ENCODE data around the gene ITGAX. TPM values are rescaled to one million over a fixed set of nuclear protein-coding genes. Genes with fewer than 3 reads are reported as not detected.

The ITGAX gene
- total RNA-seq, 1 experiment from 2014 or later: 1.9 TPM

DNA sequence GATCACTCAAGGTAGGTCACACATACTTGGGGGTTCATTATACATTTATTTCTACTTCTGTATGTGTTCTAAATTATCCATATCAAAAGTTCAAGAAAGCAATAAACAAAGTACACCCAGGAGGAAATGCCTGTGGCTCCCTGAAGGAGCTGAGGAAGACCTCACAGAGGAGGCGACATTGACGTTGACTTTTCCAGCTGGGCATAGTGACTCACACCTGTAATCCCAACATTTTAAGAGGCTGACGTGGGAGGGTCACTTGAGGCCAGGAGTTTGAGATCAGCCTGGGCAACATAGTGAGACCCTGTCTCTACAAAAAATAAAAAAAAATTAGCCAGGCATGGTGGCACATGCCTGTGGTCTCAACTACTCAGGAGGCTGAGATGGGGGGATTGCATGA is 54.5 kb downstream of the ITGAX start:
- POLR2A ChIA-PET: no interaction called here
- peaks cover 0 to 15% of the 10 kb centered on the region in 2 experiments; a peak in 2 of 4 replicates for H3K4me1 ChIP-seq (ENCODE audit: control insufficient read depth in 1 of 2, insufficient read depth in 2 of 2, low read length in 2 of 2)
- no peaks in the 10 kb centered on the region for H3K9me2 ChIP-seq (ENCODE audit: insufficient read depth)
- no peak overlapping the region for H2AFZ ChIP-seq (ENCODE audit: low read depth, low read length, poor library complexity, severe bottlenecking)
- H3K27me3 ChIP-seq (ENCODE audit: insufficient read depth, low read length): no peaks in the 10 kb centered on the region
- peak overlapping the region; percentile 23 for H3K4me2 ChIP-seq (ENCODE audit: low read length)
- ATAC-seq (no peak), DNase-seq (ENCODE audit: low read depth, low spot score) (peak; percentile 19)
- no peaks in the 10 kb centered on the region for H3K9me3 ChIP-seq (ENCODE audit: control insufficient read depth in 1 of 2, insufficient read depth in 1 of 2, low read depth in 1 of 2, low read length in 2 of 2)
- BruUV-seq (replicated peaks): no TSS peak
- no peak overlapping the region for H3K4me3 ChIP-seq (replicated peaks in 1 of 2; ENCODE audit: low read depth in 1 of 2, low read length in 2 of 2)
- TF ChIP-seq FOSL1 (IDR thresholded peaks at IDR 0.05; ENCODE audit: low read depth) (peak; percentile 61), SP1 (IDR thresholded peaks at IDR 0.05; ENCODE audit: low read depth) (no peak), CBX3 (IDR thresholded peaks at IDR 0.05; ENCODE audit: low read depth) (no peak), JUND (IDR thresholded peaks at IDR 0.05) (peak; percentile 47; the same call in 1 of the 2 replicates), ZFX (IDR thresholded peaks at IDR 0.05) (no peak)
- RAD21 ChIA-PET (ENCODE audit: low non-redundant PET in 1 of 2, low total read pairs in 2 of 2, uncharacterized antibody in 2 of 2, unreplicated experiment in 2 of 2): no interaction called here
- no peaks in the 10 kb centered on the region for H4K20me1 ChIP-seq (ENCODE audit: insufficient read depth)
- H3K27ac ChIP-seq (ENCODE audit: low read depth, low read length): no peak overlapping the region
- intact Hi-C loops (cut with micrococcal nuclease): no loop called here
- H3K36me3 ChIP-seq (ENCODE audit: control insufficient read depth in 1 of 2, insufficient read depth in 2 of 2, low read length in 2 of 2): no peaks in the 10 kb centered on the region
- H3K9ac ChIP-seq (ENCODE audit: low read length): no peak overlapping the region
- peaks cover 2% of the 10 kb centered on the region for H3K79me2 ChIP-seq (ENCODE audit: insufficient read depth, low read length)
- CTCF ChIA-PET: interaction anchor here (0.6 kb wide), 1 partner anchor 51 kb away, joined by 3 read pairs; no protein-coding TSS in a partner anchor

DNA sequence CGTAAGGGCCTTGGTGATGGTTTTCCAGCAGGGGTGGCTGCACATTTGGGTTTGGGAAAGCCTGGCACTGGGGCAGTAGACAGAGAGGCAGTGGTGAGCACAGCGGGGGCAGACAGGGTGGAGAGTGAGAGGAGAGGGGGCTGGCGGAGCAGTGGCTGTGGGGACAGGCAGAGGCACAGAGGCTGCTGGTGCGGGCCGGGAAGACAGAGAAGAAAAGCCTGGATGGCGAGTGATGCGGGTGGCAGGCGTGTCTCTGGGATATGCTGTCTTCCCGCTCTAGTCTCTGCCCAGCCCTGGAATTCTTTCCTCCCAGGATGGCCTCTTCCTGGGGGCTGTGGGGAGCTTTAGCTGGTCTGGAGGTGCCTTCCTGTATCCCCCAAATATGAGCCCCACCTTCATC is 55.1 kb downstream of the ITGAX start:
- Histone ChIP-seq H3K27ac (ENCODE audit: low read depth, low read length) (no peak overlapping the region), H3K79me2 (ENCODE audit: insufficient read depth, low read length) (no peaks in the 10 kb centered on the region), H3K27me3 (ENCODE audit: insufficient read depth, low read length) (no peaks in the 10 kb centered on the region), H4K20me1 (ENCODE audit: insufficient read depth) (no peaks in the 10 kb centered on the region), H3K36me3 (ENCODE audit: control insufficient read depth in 1 of 2, insufficient read depth in 2 of 2, low read length in 2 of 2) (no peaks in the 10 kb centered on the region), H3K4me2 (ENCODE audit: low read length) (peak overlapping the region; percentile 23; the same call in 1 of the 2 replicates), H3K9me2 (ENCODE audit: insufficient read depth) (no peaks in the 10 kb centered on the region), H3K9ac (ENCODE audit: low read length) (no peak overlapping the region), H3K9me3 (ENCODE audit: control insufficient read depth in 1 of 2, insufficient read depth in 1 of 2, low read depth in 1 of 2, low read length in 2 of 2) (no peaks in the 10 kb centered on the region), H3K4me1 (ENCODE audit: control insufficient read depth in 1 of 2, insufficient read depth in 2 of 2, low read length in 2 of 2) (peaks cover 0 to 10% of the 10 kb centered on the region in 2 experiments; a peak in 2 of 4 replicates), H2AFZ (ENCODE audit: low read depth, low read length, poor library complexity, severe bottlenecking) (no peak overlapping the region), H3K4me3 (replicated peaks in 1 of 2; ENCODE audit: low read depth in 1 of 2, low read length in 2 of 2) (no peak overlapping the region)
- intact Hi-C loops (cut with micrococcal nuclease): no loop called here
- POLR2A ChIA-PET: no interaction called here
- BruUV-seq (replicated peaks): no TSS peak
- CTCF ChIA-PET: no interaction called here
- no peak for ATAC-seq
- RAD21 ChIA-PET (ENCODE audit: low non-redundant PET in 1 of 2, low total read pairs in 2 of 2, uncharacterized antibody in 2 of 2, unreplicated experiment in 2 of 2): no interaction called here
- no peak for DNase-seq (ENCODE audit: low read depth, low spot score)
- no peak for TF ChIP-seq FOSL1 (IDR thresholded peaks at IDR 0.05; ENCODE audit: low read depth)
